GM21367 (cell line): ENCODE results near the gene FGFBP3.

Experiments
- ATAC-seq: cut with Tn5 transposase; IDR thresholded peaks from one replicate; pipeline ENCODE4 v1.9.1; 2021; ENCODE audit not compliant: unreplicated experiment

Gene FGFBP3, protein sequence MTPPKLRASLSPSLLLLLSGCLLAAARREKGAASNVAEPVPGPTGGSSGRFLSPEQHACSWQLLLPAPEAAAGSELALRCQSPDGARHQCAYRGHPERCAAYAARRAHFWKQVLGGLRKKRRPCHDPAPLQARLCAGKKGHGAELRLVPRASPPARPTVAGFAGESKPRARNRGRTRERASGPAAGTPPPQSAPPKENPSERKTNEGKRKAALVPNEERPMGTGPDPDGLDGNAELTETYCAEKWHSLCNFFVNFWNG

DNA sequence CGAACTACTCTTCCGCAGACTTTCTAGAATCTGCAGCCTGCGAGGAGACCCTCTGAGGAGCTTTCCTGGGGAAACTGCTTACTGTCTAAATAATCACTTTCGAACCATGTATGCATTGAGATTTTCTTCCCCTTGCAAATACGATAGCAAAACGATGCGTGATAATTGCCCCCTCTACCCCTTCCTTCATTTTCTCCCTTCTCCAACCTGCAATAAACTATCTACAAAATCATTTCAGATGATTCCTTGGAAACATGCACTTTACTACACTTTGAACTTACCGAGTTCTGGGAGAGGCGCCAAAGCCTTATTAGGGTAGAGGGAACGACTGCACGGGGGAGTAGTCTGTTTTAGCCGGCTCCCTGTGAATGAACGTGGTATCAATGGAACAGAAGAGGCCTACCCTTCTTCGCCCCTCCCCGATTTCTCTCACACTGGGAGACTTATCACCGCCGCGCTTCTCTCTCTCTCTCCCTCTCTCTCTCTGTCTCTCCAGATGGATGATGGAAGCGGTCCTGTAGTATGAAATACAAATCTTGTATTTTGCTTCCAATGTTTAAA is at the start of gene FGFBP3:
FGFBP3 (minus strand) TSS at position 370 of the 561 bp plus-strand sequence. CDS start 517 bp downstream, outside the sequence.
- no peak for ATAC-seq

DNA sequence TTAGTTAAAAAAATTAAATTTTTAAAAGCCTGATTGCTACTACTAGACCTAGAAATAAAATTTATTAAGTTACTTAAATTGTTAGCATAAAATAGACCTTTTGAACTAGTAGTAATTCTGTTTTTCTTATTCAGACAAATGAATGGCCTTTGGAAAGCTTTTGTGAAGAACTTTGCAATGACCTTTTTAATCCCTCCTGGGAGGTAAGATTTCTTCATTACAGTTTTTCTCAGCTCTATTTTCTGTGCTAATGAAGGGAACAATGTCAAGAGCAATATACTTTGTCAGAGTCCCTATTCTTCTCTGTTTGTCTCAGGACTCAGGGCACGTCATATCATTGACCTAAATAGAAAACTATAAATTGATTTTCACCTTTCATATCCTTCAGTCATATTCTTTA is 47.8 kb upstream of the FGFBP3 start:
- ATAC-seq, result no peak

DNA sequence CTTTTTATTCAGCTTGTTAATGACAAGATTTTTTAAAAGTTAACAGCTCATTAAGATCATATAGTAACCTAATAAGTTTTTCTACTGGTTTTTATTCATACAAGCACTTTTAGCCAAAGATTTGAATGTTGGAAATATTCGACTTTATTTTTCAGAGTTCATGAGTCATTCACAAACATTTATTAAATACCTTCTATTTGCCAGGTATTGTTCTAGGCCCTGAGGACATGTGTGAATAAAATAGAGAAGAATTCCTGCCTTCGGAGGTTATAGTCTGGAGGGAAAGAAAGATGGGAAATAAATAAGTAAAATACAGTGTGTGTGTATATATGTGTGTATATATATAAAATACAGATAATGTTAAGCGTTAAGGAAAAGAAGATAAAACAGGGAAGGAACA is 45.8 kb upstream of the FGFBP3 start:
- no peak for ATAC-seq

DNA sequence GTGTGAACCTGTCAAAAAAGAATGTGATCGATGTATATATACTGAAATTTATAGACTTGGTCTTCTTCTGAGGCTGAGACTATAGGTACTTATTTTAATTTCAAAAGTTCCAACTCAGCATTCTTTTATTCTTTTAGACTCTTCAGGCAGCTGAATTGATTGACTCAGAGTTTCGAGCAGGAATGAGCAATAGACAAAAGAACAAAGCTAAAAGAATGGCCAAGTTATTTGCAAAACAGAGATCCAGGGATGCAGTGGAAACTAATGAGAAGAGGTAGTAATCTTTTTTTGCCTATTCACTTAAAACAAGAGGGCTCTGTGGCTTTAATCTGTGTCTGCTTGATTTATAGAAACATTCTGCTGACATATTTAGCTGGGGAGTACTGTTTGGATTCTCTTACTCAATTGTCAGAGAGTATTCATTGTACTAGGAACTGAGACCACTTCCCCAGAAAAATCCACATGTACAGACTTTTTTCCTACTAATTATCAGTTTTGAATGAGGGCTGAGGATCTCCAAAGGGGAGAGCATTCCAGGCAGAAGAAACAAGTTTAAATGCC is 44.4 kb upstream of the FGFBP3 start:
- no peak for ATAC-seq

DNA sequence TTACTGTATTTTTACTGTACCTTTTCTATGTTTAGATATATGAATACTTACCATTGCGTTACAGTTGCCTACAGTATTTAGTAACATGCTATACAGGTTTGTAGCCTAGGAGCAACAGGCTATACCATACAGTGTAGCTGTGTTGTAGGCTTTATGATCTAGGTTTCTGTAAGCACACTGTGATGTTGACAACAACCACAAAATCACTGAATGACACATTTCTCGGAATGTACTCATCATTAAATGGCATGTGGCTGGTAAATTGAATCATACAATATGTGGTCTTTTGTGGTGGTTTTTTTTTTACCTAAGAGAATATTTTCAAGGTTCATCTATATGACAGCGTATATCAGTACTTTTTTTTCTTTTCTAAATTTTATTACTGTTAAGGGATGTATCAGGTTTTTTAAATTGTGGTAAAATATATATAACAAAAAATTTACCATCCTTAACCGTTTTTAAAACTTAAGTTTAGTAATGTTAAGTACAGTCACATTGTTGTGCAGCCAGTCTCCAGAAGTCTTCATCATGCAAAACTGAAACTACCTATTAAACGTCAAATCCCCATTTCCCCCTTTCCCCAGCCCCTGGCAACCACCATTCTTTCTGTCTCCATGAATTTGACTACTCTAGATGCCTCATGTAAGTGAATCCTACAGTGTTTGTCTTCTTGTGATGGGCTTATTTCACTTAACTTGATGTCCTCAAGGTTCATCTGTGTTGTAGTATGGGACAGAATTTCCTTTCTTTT is 35.8 kb upstream of the FGFBP3 start:
- no peak for ATAC-seq

DNA sequence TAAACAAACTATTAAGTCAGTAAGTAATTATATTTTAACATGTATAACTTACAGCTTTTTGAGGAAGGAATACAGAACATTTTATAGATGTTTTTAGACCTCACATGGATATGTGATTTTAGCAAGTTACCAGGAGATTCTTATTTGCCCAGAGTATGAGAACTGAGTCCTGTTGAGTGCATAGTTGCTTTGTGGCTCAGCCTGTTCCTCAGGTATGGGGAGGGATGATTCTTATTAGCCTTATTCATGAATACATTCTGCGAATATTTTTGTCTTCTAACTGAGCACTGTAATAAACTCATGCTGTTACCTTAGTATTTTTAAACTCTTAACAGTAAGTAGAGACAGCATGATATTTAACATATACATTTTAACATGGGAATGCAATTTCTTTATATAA is 32.1 kb upstream of the FGFBP3 start:
- no peak for ATAC-seq

DNA sequence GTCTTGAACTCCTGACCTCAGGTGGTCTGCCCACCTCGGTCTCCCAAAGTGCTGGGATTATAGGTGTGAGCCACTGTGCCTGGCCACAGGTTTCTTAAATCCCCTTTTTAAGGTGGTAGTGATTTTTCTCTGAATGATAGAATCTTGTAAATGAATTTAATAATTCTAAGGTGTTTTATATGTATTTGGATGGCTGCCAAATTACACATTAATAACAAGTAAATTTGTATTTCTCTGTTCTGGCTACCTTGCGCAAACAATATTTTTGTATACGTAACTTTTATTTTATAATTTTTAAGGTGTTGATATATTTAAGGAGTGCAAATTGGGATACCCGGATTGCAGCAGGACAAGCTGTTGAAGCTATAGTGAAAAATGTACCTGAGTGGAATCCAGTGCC is 30.4 kb upstream of the FGFBP3 start:
- ATAC-seq, result no peak

DNA sequence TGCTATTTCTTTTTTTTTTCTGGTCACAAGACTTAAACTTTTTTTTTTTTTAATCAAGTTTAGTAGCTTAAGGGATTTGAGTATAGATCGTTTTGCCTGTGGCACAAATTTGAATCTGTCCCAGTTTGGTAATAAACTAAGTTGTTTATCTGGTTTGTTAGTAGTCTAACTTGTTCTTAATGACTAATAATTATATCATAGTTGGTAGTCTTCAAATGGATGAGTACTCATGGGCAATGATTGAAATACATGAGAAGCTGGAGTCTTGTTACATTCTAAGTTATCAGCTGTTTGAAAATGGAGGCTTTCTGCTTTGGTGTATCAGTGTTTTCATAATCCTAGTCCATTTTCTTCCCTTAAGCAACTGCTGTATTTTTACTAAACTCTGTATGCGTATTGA is 26.6 kb upstream of the FGFBP3 start:
- ATAC-seq, result no peak

DNA sequence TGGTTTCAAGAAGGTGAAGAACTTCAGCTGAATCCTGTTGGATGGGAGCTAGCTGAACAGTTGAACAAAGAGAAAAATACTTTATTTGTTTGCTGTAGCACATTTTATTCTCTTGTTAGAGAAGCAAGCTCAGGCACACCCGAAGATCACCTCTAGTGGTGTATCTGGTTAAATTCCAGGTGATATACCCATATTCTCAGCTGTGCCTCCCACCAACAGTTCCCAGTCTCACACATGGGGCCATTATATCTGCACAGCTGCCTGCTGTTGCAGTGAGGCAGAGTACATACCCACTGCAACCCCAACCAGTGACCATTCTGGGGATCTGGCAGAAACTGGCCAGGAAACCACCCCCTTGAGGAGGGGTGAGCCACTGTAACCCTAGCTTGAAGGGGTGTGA is 23.5 kb upstream of the FGFBP3 start:
- ATAC-seq, result no peak

DNA sequence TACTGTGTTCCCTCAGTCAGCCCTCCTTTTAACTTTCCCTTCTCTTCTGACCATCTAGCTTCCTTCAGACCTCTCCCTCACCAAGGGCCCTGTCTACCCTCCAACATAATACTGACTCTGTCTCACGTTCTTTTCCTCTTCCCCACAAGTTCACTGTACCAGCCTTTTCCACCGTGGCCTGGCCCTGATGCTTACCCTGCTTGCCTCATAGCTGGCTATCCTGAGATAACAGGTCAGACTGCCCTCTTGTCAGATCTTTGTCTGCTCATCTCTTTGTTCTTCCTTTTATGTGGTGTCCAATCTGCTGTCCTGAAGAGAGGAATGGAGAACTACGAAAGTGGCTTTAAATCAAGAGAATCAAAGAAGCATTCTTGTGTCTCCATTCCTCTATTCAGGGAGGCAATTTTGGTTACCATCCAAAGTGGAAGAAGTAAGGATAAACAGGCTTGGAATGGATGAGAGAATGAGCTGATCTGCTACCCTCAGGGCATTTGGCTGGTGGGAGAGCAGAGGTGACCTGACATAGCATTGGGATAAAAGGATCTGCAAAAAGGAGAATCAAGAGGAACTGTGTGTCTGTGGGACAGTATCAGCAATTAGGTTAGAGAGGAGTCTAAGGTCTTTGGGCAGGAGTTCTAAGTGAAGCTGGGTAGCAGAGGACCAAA is 22.4 kb upstream of the FGFBP3 start:
- no peak for ATAC-seq

DNA sequence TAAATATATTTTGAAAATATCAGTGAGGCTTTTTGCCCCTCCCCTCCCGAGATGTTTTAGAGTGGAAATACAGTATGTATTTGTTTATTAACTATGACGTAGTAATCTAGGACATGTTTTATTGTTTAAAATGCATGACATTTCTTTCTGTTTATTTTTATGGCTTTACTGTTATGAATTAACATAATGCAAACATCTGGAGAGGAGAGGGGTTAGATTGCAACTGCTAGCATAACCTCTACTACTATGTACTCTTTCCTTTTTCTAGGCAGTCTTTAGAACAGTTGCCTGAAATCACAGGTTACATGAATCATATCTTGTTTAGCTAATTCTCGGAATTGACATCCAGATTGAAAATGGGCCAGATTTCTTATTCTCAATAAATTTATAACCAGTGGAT is 21.7 kb upstream of the FGFBP3 start:
- ATAC-seq, result no peak

DNA sequence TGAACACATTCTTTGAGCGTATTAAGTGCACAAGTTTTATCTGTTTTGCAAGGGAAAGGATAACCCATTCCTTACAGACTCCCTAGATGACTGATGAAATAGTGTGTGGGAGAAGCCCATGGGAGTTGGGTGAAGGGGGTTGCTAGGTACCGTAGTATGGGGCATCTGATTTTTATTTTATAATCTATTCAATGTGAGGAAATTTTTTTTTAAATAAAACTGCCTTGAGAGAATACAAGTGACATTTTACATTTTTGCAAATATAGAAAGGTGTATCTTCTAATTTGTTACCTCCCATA is 15.7 kb upstream of the FGFBP3 start:
- no peak for ATAC-seq

DNA sequence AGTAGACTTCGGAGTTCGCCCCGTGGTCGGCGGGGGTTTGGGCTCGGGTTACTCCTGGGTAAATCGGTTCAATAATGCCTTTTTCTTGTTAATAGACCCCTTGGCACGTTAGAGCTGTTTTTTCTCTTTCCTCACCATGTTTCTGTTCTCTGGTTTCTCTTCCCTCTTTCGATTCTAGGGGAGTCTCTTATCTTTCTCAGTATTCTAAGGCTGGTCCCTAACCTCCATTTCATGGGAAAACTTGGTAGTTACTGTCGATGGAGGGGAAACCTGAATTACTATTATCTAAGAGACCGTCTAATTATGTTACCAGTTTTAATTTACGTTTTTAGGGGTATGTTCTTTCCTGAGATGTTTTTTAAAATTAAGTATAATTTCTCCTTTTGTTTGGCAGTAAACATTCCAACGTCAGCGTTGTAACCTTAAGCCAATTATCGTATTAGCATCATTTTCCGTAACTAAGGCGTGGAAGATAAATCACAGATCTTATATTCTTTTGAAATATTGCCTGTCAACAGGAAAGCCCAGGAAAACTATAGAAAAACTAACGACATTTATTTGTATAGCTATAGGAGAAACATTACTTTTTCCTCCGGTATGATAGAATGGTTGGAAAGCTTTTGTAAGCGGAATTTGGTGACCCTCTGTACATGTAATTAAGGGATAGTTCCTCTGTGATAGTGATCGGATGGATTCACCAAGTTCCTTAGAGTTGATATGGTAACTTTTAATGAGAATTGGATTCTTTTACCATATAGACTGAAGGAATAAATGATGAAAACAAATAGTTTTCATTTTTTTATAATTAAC is 15.1 kb upstream of the FGFBP3 start:
- ATAC-seq, result peak; percentile 19

DNA sequence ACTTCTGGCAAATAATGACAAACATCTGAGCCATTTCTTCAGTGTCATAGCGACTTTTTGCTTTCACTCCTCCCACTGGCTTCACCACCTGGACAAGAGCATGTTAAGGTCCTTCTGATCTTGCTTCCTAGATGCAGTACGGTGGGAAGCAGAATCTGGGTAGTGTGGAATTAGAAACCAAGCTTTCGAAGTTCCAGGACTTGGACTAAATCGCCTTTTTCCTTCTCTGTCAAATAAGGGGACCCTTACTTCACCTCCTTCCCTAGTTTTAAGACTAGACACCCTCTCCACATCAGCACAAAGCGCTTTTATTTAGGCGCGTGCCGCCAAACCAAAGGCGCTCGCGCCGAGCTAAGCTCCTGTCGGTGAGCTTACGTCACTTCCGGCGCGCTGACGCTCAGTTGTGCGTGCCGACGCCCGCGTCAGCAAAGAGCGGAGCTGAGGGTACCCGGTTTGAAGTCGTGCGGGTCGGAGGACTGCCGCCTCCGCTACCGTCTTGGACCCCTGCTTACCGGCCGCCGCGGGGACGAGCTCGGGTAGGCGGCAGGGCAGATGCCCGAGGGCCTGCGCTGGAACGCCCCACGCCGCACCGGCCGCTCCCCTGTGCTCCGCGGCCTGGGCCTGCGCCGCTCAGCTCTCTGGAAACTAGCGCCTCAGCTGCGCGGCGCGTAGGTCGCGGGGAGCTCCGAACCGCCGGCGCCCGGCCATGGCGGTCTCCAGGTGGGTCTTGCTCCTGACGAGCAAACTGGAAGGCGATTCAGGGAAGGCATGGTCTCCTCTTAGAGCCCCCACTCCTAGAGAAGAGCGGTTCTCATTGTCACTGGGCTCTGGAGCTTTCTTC is 14.3 kb upstream of the FGFBP3 start, which contains the start of gene BTAF1:
BTAF1 (plus strand) TSS at position 400 of the 841 bp plus-strand sequence; CDS start at position 707, 307 bp downstream.
- ATAC-seq, result peak; percentile 97

DNA sequence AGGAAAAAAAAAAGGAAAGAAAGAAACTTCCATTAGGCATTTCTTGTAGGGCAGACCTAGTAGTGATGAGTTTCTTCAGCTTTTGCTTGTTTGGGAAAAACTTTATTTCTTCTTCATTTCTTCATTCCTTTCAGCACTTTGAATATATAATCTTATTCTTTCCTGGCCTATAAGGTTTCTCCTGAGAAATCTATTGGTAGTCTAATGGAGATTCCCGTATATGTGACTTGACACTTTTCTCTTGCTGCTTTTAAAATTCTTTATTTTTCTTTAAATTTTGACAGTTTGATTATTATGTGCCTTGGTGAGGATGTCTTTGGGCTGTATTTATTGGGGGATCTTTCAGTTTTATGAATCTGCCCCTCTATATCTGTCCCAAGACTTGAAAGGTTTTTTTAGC is 10.4 kb upstream of the FGFBP3 start:
- no peak for ATAC-seq

DNA sequence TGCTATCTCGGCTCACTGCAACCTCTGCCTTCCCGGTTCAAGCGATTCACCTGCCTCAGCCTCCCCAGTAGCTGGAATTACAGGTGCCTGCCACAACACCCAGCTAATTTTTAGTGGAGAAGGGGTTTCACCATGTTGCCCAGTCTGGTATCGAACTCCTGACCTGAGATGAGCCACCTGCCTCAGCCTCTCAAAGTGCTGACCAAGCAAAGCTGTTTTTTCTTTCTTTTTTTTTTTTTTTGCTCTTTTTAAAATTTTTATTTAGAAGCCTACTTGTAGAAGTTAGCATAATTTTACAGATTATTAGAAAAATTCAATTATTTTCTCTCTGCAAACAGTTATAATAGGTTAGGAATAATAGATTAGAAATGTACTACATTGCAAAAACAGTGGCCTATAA is 1.2 kb upstream of the FGFBP3 start:
- no peak for ATAC-seq

DNA sequence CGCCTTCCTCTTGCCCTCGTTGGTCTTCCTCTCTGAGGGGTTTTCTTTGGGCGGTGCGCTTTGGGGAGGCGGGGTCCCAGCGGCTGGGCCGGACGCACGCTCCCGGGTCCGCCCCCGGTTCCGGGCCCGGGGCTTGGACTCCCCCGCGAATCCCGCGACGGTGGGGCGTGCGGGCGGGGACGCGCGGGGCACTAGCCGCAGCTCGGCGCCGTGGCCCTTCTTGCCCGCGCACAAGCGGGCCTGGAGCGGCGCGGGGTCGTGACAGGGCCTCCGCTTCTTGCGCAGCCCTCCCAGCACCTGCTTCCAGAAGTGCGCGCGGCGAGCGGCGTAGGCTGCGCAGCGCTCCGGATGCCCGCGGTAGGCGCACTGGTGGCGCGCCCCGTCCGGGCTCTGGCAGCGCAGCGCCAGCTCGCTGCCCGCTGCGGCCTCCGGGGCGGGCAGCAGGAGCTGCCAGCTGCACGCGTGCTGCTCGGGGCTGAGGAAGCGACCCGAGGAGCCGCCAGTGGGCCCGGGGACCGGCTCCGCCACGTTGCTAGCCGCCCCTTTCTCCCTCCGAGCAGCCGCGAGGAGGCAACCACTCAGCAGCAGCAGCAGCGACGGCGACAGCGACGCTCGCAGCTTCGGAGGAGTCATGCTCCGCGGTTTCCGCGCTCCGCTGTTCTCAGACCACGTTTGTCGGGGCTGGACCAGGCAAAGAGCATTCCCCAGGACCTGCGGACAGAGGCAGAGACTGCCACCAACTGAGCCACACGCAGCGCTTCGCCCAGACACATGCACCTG is 759 bp downstream of the FGFBP3 start:
- ATAC-seq, result peak; percentile 83

DNA sequence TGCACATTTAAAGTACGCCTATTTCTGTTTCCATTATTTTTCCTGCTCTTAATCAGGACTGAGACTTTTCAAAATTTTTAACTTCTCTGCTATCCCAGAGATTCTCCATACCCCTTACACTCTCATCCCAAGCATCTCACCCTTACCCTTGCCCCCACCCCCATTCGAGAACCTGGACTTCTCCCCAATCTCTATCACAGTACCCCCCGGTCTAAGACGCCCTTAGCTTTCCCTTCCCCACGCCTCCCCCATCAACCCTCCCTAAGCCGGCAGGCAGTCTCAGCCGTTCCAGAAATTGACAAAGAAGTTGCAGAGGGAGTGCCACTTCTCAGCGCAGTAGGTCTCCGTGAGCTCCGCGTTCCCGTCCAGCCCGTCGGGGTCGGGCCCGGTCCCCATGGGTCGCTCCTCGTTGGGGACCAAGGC is 1.4 kb downstream of the FGFBP3 start:
- no peak for ATAC-seq

DNA sequence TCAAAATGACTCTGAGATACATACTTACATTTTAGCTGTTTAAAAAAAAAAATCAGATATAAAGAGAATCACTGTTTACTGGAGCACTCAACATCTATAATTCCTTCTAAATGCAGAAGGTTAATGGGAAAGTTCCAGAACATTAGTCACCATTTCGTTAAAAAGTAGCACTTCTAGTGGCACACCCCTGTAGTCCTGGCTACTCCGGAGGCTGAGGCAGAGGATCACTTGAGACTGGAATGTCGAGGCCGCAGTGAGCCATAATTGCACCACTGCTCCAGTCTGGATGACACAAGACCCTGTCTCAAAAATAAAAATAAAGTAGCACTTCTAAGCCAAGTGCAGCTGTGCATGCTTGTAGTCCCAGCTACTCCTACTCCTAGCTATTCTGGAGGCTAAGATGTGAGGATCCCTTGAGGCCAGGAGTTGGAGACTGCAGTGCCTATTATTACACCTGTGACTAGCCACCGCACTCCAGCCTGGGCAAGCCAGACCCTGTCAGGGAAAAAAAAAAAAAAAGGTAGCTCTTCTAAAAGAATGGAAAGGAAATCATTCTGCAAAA is 2.2 kb downstream of the FGFBP3 start:
- ATAC-seq, result no peak
